Fibroblast of skin of right quadriceps (primary cell): Measurements from ENCODE around the gene ANKRD34A.

Source experiments
- DNase-seq: peaks from one replicate; pipeline ENCODE4 v3.0.0-alpha.2; 2013

Gene ANKRD34A

GRCh38 chr1:145990249-145990855 is 26.0 kb upstream of the ANKRD34A start:
- no peak for DNase-seq

- DNase-seq, result no peak
These were observed 24.4 kb upstream of the ANKRD34A start for GRCh38 chr1:145988773-145989172.

GRCh38 chr1:145987926-145988325 is 23.6 kb upstream of the ANKRD34A start:
- DNase-seq, result no peak

- no peak for DNase-seq
These were observed 22.2 kb upstream of the ANKRD34A start for GRCh38 chr1:145986551-145986950.

GRCh38 chr1:145985502-145986439 is 21.4 kb upstream of the ANKRD34A start:
- DNase-seq, result peak; percentile 79

- no peak for DNase-seq
These were observed 20.7 kb upstream of the ANKRD34A start for GRCh38 chr1:145985129-145985501.

- DNase-seq, result no peak
These were observed 19.8 kb upstream of the ANKRD34A start for GRCh38 chr1:145983960-145984830.

- DNase-seq, result no peak
These were observed 18.9 kb upstream of the ANKRD34A start for GRCh38 chr1:145983206-145983675.

- DNase-seq, result no peak
These were observed 17.8 kb upstream of the ANKRD34A start for GRCh38 chr1:145982010-145982723.

GRCh38 chr1:145980457-145980994 is 16.2 kb upstream of the ANKRD34A start:
- DNase-seq, result no peak

GRCh38 chr1:145979746-145980456 is 15.5 kb upstream of the ANKRD34A start:
- peak; percentile 54 for DNase-seq

GRCh38 chr1:145978854-145979745 is 14.7 kb upstream of the ANKRD34A start:
- peak; percentile 100 for DNase-seq

GRCh38 chr1:145978471-145978853 is 14.1 kb upstream of the ANKRD34A start:
- DNase-seq, result no peak

- peak; percentile 82 for DNase-seq
These were observed 13.4 kb upstream of the ANKRD34A start for GRCh38 chr1:145977486-145978470.

- DNase-seq, result no peak
These were observed 12.6 kb upstream of the ANKRD34A start for GRCh38 chr1:145977016-145977415.

GRCh38 chr1:145975216-145975615 is 10.8 kb upstream of the ANKRD34A start:
- no peak for DNase-seq

GRCh38 chr1:145974721-145975120 is 10.3 kb upstream of the ANKRD34A start:
- DNase-seq, result no peak

GRCh38 chr1:145972580-145972979 is 8.2 kb upstream of the ANKRD34A start:
- DNase-seq, result no peak

GRCh38 chr1:145967288-145967687 is 2.9 kb upstream of the ANKRD34A start:
- DNase-seq, result no peak
